GOT3 (cell line): Measurements from ENCODE around the gene ZYX.
"Not testable (repeated sequence)": the region's sequence is repeated elsewhere in the genome, so short reads cannot be mapped to it uniquely, and the experiment has no call there.

Experiments used
- DNase-seq: peaks from one replicate; lab custom pipeline; 2025; ENCODE audit warnings: mixed read lengths; lab: John Stamatoyannopoulos, UW

Gene ZYX

GRCh38 chr7:143397710-143398530 lies 16.8 kb downstream of the ZYX start:
- no peak for DNase-seq

GRCh38 chr7:143398616-143399015 lies 17.5 kb downstream of the ZYX start:
- no peak for DNase-seq

- DNase-seq, result no peak
These were observed 18.0 kb downstream of the ZYX start for GRCh38 chr7:143399151-143399550.

- DNase-seq, result no peak
These were observed 18.5 kb downstream of the ZYX start for GRCh38 chr7:143399642-143400041.

GRCh38 chr7:143401265-143401664 lies 20.1 kb downstream of the ZYX start:
- no peak for DNase-seq

- DNase-seq, result not testable (repeated sequence)
These were observed 21.1 kb downstream of the ZYX start for GRCh38 chr7:143402233-143402632.

GRCh38 chr7:143405173-143406001 lies 24.2 kb downstream of the ZYX start:
- DNase-seq, result no peak

GRCh38 chr7:143406002-143406357 lies 24.8 kb downstream of the ZYX start:
- no peak for DNase-seq

GRCh38 chr7:143407287-143408251 lies 26.4 kb downstream of the ZYX start:
- DNase-seq, result no peak

- no peak for DNase-seq
These were observed 27.1 kb downstream of the ZYX start for GRCh38 chr7:143408252-143408685.

- no peak for DNase-seq
These were observed 27.8 kb downstream of the ZYX start, which contains the start of gene EPHA1 for GRCh38 chr7:143408686-143409561. TSS of gene EPHA1 (minus strand) at chr7:143408856. CDS start at chr7:143408805, 51 bp downstream.

GRCh38 chr7:143410521-143411004 lies 29.4 kb downstream of the ZYX start:
- no peak for DNase-seq

- DNase-seq, result no peak
These were observed 31.0 kb downstream of the ZYX start for GRCh38 chr7:143411976-143412708.

- DNase-seq, result no peak
These were observed 32.0 kb downstream of the ZYX start for GRCh38 chr7:143413123-143413522.

GRCh38 chr7:143415209-143415608 lies 34.1 kb downstream of the ZYX start:
- DNase-seq, result not testable (repeated sequence)

GRCh38 chr7:143415742-143416397 lies 34.7 kb downstream of the ZYX start:
- DNase-seq, result no peak

- DNase-seq, result no peak
These were observed 35.5 kb downstream of the ZYX start for GRCh38 chr7:143416565-143417149.

GRCh38 chr7:143417734-143418383 lies 36.7 kb downstream of the ZYX start:
- DNase-seq, result no peak
